H1 (cell line): ENCODE data around the gene APOBR. TPM values are rescaled to one million over a fixed set of nuclear protein-coding genes. Genes with fewer than 3 reads are reported as not detected.

ENCODE experiments used
- ASH2L ChIP-seq: fragments of 200-600, 300-600 bp; sonication (generic); IDR thresholded peaks from one replicate; pipeline ENCODE4 v1.7.1; 2017; ENCODE audit warnings: low read length
- ATF3 ChIP-seq: IDR thresholded peaks from 2 replicates; pipeline ENCODE4 v1.6.1; 2011; ENCODE audit warnings: low read depth, mild to moderate bottlenecking, low read length; ENCODE audit not compliant: insufficient read depth
- BCL11A ChIP-seq, 2 experiments: IDR thresholded peaks; one replicate each; pipeline ENCODE4 v1.6.1; 2011; ENCODE audit warnings: low read depth in 2 of 2, low read length in 2 of 2, mild to moderate bottlenecking in 2 of 2
- CBX8 ChIP-seq: fragments of 300-800, 300-1000 bp; sonication (generic); IDR thresholded peaks from 2 replicates; pipeline ENCODE4 v1.7.1; 2016; ENCODE audit warnings: low read depth, low read length, borderline replicate concordance
- CHD1 ChIP-seq: IDR thresholded peaks from 2 replicates; pipeline ENCODE4 v1.6.1; 2012; ENCODE audit warnings: low read depth, low read length, improper control_type of control experiment
- E2F6 ChIP-seq: IDR thresholded peaks from 2 replicates; pipeline ENCODE4 v1.6.1; 2012; ENCODE audit warnings: inconsistent platforms
- JUND ChIP-seq: IDR thresholded peaks from 2 replicates; pipeline ENCODE4 v1.6.1; 2011; ENCODE audit warnings: mild to moderate bottlenecking, improper control_type of control experiment, low read length
- SAP30 ChIP-seq: fragments of 300-600 bp; sonication (generic); IDR thresholded peaks from 2 replicates; pipeline ENCODE4 v1.7.1; 2012; ENCODE audit warnings: low read length, moderate library complexity, mild to moderate bottlenecking, inconsistent platforms; ENCODE audit not compliant: insufficient read depth, insufficient replicate concordance
- SRF ChIP-seq: IDR thresholded peaks from 2 replicates; pipeline ENCODE4 v1.6.1; 2011; ENCODE audit warnings: mild to moderate bottlenecking, low read depth, low read length, moderate library complexity
- TBP ChIP-seq: IDR thresholded peaks from 2 replicates; pipeline ENCODE4 v1.6.1; 2011; ENCODE audit warnings: low read depth, low read length, improper control_type of control experiment
- TEAD4 ChIP-seq: IDR thresholded peaks from 2 replicates; pipeline ENCODE4 v1.6.1; 2012; ENCODE audit warnings: low read depth, low read length, inconsistent platforms, mixed read lengths
- USF2 ChIP-seq: IDR thresholded peaks from 2 replicates; pipeline ENCODE4 v1.6.1; 2011; ENCODE audit warnings: low read length, improper control_type of control experiment
- polyA plus RNA-seq, 7 experiments: library from polyadenylated mRNA; depleted of rRNA in 3 of 7; stranded (reverse) in 5 of 7; unstranded in 2 of 7; fragments of >200 nt in 5 of 7; fragments of 200-250 nt in 2 of 7; gene quantifications; 1 replicate in 5 of 7; 2 replicates in 1 of 7; 4 replicates in 1 of 7; pipeline versions ENCODE4 v1.2.1 to v1.2.3, GENCODE V29; 2011 to 2013; ENCODE audit warnings: missing spikeins in 2 of 7, mixed read lengths in 2 of 7
- total RNA-seq: library from RNA; stranded (reverse); fragmentation: NEBNext Ultra II Directional; extraction: Animal tissue kit (Norgen Biotek cat#: 25700); gene quantifications from 2 replicates; pipeline ENCODE4 v1.2.1, GENCODE V29; 2021

Gene APOBR
- total and polyA plus RNA-seq, 2 of the 8 experiments (the other 6 are each of a cell fraction or from before 2014, with no cell fraction given), result not detected

- no peak for TF ChIP-seq ATF3
- no peak for TF ChIP-seq USF2
- no peak for TF ChIP-seq CBX8
- TF ChIP-seq SAP30, result no peak
- no peak for TF ChIP-seq TBP
- TF ChIP-seq E2F6, result no peak
- no peak for TF ChIP-seq BCL11A (IDR thresholded peaks at IDR 0.05; ENCODE audit: low read depth in 2 of 2, low read length in 2 of 2)
- TF ChIP-seq CHD1, result no peak
- TF ChIP-seq ASH2L, result no peak
- TF ChIP-seq TEAD4, result no peak
- TF ChIP-seq SRF, result no peak
- no peak for TF ChIP-seq JUND
Observed at GRCh38 chr16:28494121-28494851, at the start of gene APOBR (continued).
